H1 (cell line): ENCODE measurements around the gene RABEP2. TPM values are rescaled to one million over a fixed set of nuclear protein-coding genes. Genes with fewer than 3 reads are reported as not detected.

ENCODE experiments used
- CTCF ChIA-PET: fragments of 300-600 bp; sonication (Branson Sonifier 250); formaldehyde crosslinking; loops from one replicate; lab custom pipeline; 2021; ENCODE audit not compliant: partially characterized antibody; lab: Charles Lee
- POLR2A ChIA-PET: fragments of 300-600 bp; sonication (Branson Sonifier 250); formaldehyde crosslinking; loops from one replicate; lab custom pipeline; 2021; ENCODE audit warnings: inconsistent platforms; ENCODE audit not compliant: partially characterized antibody; lab: Charles Lee
- DNase-seq, 2 experiments: peaks; one replicate each; pipeline versions ENCODE4 v3.0.0 to v3.0.0-alpha.2; 2010 to 2022; ENCODE audit warnings: low spot score in 2 of 2, low read depth in 1 of 2, mixed read lengths in 1 of 2
- FAIRE-seq: peaks from 2 replicates; lab custom pipeline; 2011; peaks lifted over from hg19 to GRCh38; lab: Jason Lieb, UNC
- H2AFZ ChIP-seq: 2 replicates; pipeline ENCODE4 v1.8.1; 2012; ENCODE audit warnings: low read length, inconsistent platforms
- H2AK5ac ChIP-seq: 2 replicates; pipeline ENCODE4 v1.6.1; 2013; ENCODE audit warnings: low read depth, low read length
- H2BK120ac ChIP-seq: replicated peaks from 2 replicates; pipeline ENCODE3; 2013; ENCODE audit warnings: low read depth, low read length, inconsistent platforms
- H2BK12ac ChIP-seq: 2 replicates; pipeline ENCODE4 v1.6.1; 2013; ENCODE audit warnings: low read depth, low read length
- H2BK15ac ChIP-seq: 2 replicates; pipeline ENCODE4 v1.6.1; 2013; ENCODE audit warnings: low read length
- H2BK20ac ChIP-seq: 2 replicates; pipeline ENCODE4 v1.6.1; 2013; ENCODE audit warnings: low read length
- H2BK5ac ChIP-seq: 2 replicates; pipeline ENCODE4 v1.6.1; 2013; ENCODE audit warnings: low read depth, low read length
- H3K14ac ChIP-seq: 2 replicates; pipeline ENCODE4 v1.6.1; 2013; ENCODE audit warnings: inconsistent platforms; ENCODE audit not compliant: insufficient read length
- H3K18ac ChIP-seq: 2 replicates; pipeline ENCODE4 v1.6.1; 2013; ENCODE audit warnings: low read length; ENCODE audit errors: extremely low read depth
- H3K23ac ChIP-seq: 2 replicates; pipeline ENCODE4 v1.6.1; 2013; ENCODE audit warnings: inconsistent platforms; ENCODE audit not compliant: insufficient read length
- H3K23me2 ChIP-seq: 2 replicates; pipeline ENCODE4 v1.6.1; 2013; ENCODE audit warnings: low read depth, low read length
- H3K27ac ChIP-seq: 2 replicates; pipeline ENCODE4 v1.6.1; 2011; ENCODE audit warnings: low read depth, low read length, inconsistent platforms
- H3K27me3 ChIP-seq, 4 experiments: replicated peaks in 1 of 4; 1 replicate in 1 of 4; 2 replicates in 3 of 4; pipeline versions ENCODE4 v1.6.1 to v1.8.1; 2011 to 2013; ENCODE audit warnings: low read length in 3 of 4, mild to moderate bottlenecking in 3 of 4, inconsistent platforms in 2 of 4, mixed read lengths in 2 of 4, moderate library complexity in 1 of 4; ENCODE audit not compliant: control insufficient read depth in 3 of 4, insufficient read depth in 3 of 4; ENCODE audit errors: extremely low read depth in 1 of 4
- H3K36me3 ChIP-seq, 4 experiments: 2 replicates each; pipeline versions ENCODE4 v1.6.1 to v1.8.1; 2011 to 2013; ENCODE audit warnings: mild to moderate bottlenecking in 4 of 4, low read length in 3 of 4, moderate library complexity in 2 of 4, control low read depth in 1 of 4, inconsistent platforms in 1 of 4; ENCODE audit not compliant: insufficient read depth in 4 of 4, control insufficient read depth in 2 of 4
- H3K4ac ChIP-seq: replicated peaks from 2 replicates; pipeline ENCODE3; 2013; ENCODE audit warnings: low read length, low read depth, mixed read lengths, inconsistent platforms; ENCODE audit not compliant: insufficient read length
- H3K4me1 ChIP-seq, 4 experiments: replicated peaks in 1 of 4; 1 replicate in 1 of 4; 2 replicates in 3 of 4; pipeline versions ENCODE4 v1.6.1 to v1.8.1; 2011 to 2013; ENCODE audit warnings: low read length in 3 of 4, inconsistent platforms in 2 of 4, mixed read lengths in 1 of 4; ENCODE audit not compliant: insufficient read depth in 4 of 4, control insufficient read depth in 3 of 4
- H3K4me2 ChIP-seq, 2 experiments: 2 replicates each; pipeline versions ENCODE4 v1.6.1 to v1.8.1; 2011 to 2013; ENCODE audit warnings: low read depth in 2 of 2, low read length in 2 of 2, control low read depth in 1 of 2, inconsistent platforms in 1 of 2, mild to moderate bottlenecking in 1 of 2; ENCODE audit not compliant: insufficient read depth in 1 of 2
- H3K4me3 ChIP-seq, 4 experiments: fragments of 200-600, 300-600 bp in 1 of 4; sonication (generic), shearing (Covaris generic), sonication (Bioruptor Twin) in 1 of 4; 2 replicates each; pipeline versions ENCODE4 v1.5.1 to v1.8.1; 2011 to 2016; ENCODE audit warnings: low read length in 4 of 4, low read depth in 3 of 4, control low read depth in 2 of 4, inconsistent platforms in 2 of 4, mild to moderate bottlenecking in 2 of 4, mixed read lengths in 1 of 4, moderate library complexity in 1 of 4; ENCODE audit not compliant: insufficient read depth in 2 of 4; ENCODE audit errors: extremely low read depth in 1 of 4
- H3K56ac ChIP-seq: replicated peaks from 2 replicates; pipeline ENCODE3; 2013; ENCODE audit warnings: low read depth, mild to moderate bottlenecking, mixed read lengths, low read length, inconsistent platforms; ENCODE audit not compliant: insufficient read length
- H3K79me1 ChIP-seq: 2 replicates; pipeline ENCODE4 v1.6.1; 2013; ENCODE audit warnings: low read depth, low read length, control low read depth
- H3K79me2 ChIP-seq, 2 experiments: 2 replicates each; pipeline versions ENCODE4 v1.6.1 to v1.8.1; 2012 to 2013; ENCODE audit warnings: low read length in 2 of 2, mild to moderate bottlenecking in 2 of 2, inconsistent platforms in 1 of 2; ENCODE audit not compliant: insufficient read depth in 2 of 2, control insufficient read depth in 1 of 2
- H3K9ac ChIP-seq, 4 experiments: replicated peaks in 1 of 4; 1 replicate in 1 of 4; 2 replicates in 3 of 4; pipeline versions ENCODE4 v1.6.1 to v1.8.1; 2011 to 2013; ENCODE audit warnings: low read depth in 3 of 4, low read length in 3 of 4, control low read depth in 2 of 4, mild to moderate bottlenecking in 2 of 4, moderate library complexity in 2 of 4, inconsistent platforms in 1 of 4; ENCODE audit errors: extremely low read depth in 1 of 4
- H3K9me3 ChIP-seq, 2 experiments: 2 replicates each; pipeline versions ENCODE4 v1.6.1 to v1.8.1; 2012 to 2013; ENCODE audit warnings: mild to moderate bottlenecking in 2 of 2, moderate library complexity in 2 of 2, control low read depth in 1 of 2, inconsistent platforms in 1 of 2, low read depth in 1 of 2, low read length in 1 of 2, mixed read lengths in 1 of 2; ENCODE audit not compliant: insufficient read depth in 2 of 2
- H4K20me1 ChIP-seq, 2 experiments: replicated peaks in 1 of 2; 2 replicates each; pipeline versions ENCODE3 to v1.8.1; 2011 to 2013; ENCODE audit warnings: inconsistent platforms in 2 of 2, low read length in 2 of 2, mild to moderate bottlenecking in 1 of 2; ENCODE audit not compliant: insufficient read depth in 2 of 2, control insufficient read depth in 1 of 2
- H4K5ac ChIP-seq: 2 replicates; pipeline ENCODE4 v1.6.1; 2013; ENCODE audit warnings: low read length, low read depth, mixed read lengths, inconsistent platforms; ENCODE audit not compliant: insufficient read length
- H4K8ac ChIP-seq: 2 replicates; pipeline ENCODE4 v1.8.0; 2013; ENCODE audit warnings: mild to moderate bottlenecking, moderate library complexity, low read length, inconsistent platforms; ENCODE audit not compliant: insufficient read depth; ENCODE audit errors: extremely low read depth
- H4K91ac ChIP-seq: replicated peaks from 2 replicates; pipeline ENCODE3; 2013; ENCODE audit warnings: low read length, mixed read lengths, inconsistent platforms; ENCODE audit not compliant: insufficient read length
- CEBPB ChIP-seq: IDR thresholded peaks from 2 replicates; pipeline ENCODE4 v1.6.1; 2012; ENCODE audit warnings: low read depth, low read length
- EP300 ChIP-seq, 2 experiments: IDR thresholded peaks; 1 replicate in 1 of 2; 2 replicates in 1 of 2; pipeline ENCODE4 v1.6.1; 2011 to 2012; ENCODE audit warnings: low read depth in 2 of 2, low read length in 2 of 2, mild to moderate bottlenecking in 2 of 2, borderline replicate concordance in 1 of 2, inconsistent platforms in 1 of 2, moderate library complexity in 1 of 2
- HDAC2 ChIP-seq, 2 experiments: fragments of 300-600 bp in 1 of 2; sonication (generic) in 1 of 2; IDR thresholded peaks; 2 replicates each; pipeline ENCODE4 v1.6.1; 2011 to 2012; ENCODE audit warnings: low read depth in 2 of 2, low read length in 2 of 2, mild to moderate bottlenecking in 2 of 2, moderate library complexity in 2 of 2, borderline replicate concordance in 1 of 2, inconsistent platforms in 1 of 2
- JUND ChIP-seq: IDR thresholded peaks from 2 replicates; pipeline ENCODE4 v1.6.1; 2011; ENCODE audit warnings: mild to moderate bottlenecking, improper control_type of control experiment, low read length
- RXRA ChIP-seq: IDR thresholded peaks from 2 replicates; pipeline ENCODE4 v1.6.1; 2011; ENCODE audit warnings: low read depth, mild to moderate bottlenecking, low read length, moderate library complexity; ENCODE audit not compliant: insufficient read depth
- SIX5 ChIP-seq: IDR thresholded peaks from 2 replicates; pipeline ENCODE4 v1.6.1; 2011; ENCODE audit warnings: mild to moderate bottlenecking, low read depth, low read length
- SP1 ChIP-seq: IDR thresholded peaks from 2 replicates; pipeline ENCODE4 v1.6.1; 2011; ENCODE audit warnings: low read depth, low read length
- SP2 ChIP-seq: IDR thresholded peaks from 2 replicates; pipeline ENCODE4 v1.6.1; 2012; ENCODE audit warnings: mild to moderate bottlenecking, low read length, inconsistent platforms
- SUZ12 ChIP-seq: fragments of 200-600 bp; sonication (generic); IDR thresholded peaks from 2 replicates; pipeline ENCODE4 v1.6.1; 2012; ENCODE audit warnings: mild to moderate bottlenecking, inconsistent platforms, low read length, moderate library complexity, mixed read lengths
- TAF7 ChIP-seq: optimal IDR thresholded peaks from 2 replicates; pipeline ENCODE3; 2011; ENCODE audit warnings: low read depth, mild to moderate bottlenecking, inconsistent platforms, low read length, moderate library complexity, borderline replicate concordance
- WGBS, 2 experiments: shearing (Covaris generic) in 1 of 2; methylation state at CpG; one replicate each; pipeline versions ENCODE4 v1.1.6 to v1.1.7; 2013 to 2015; ENCODE audit warnings: low lambda C conversion rate in 2 of 2, mixed read lengths in 2 of 2, inconsistent platforms in 1 of 2, low coverage in 1 of 2, missing lambda C conversion rate in 1 of 2; ENCODE audit not compliant: insufficient replicate concordance in 2 of 2, insufficient coverage in 1 of 2, insufficient read length in 1 of 2; ENCODE audit errors: extremely low coverage in 1 of 2, missing lambda C conversion rate in 1 of 2; 5-methylcytosine and 5-hydroxymethylcytosine counted together
- polyA plus RNA-seq, 7 experiments: library from polyadenylated mRNA; depleted of rRNA in 3 of 7; stranded (reverse) in 5 of 7; unstranded in 2 of 7; fragments of >200 nt in 5 of 7; fragments of 200-250 nt in 2 of 7; gene quantifications; 1 replicate in 5 of 7; 2 replicates in 1 of 7; 4 replicates in 1 of 7; pipeline versions ENCODE4 v1.2.1 to v1.2.3, GENCODE V29; 2011 to 2013; ENCODE audit warnings: missing spikeins in 2 of 7, mixed read lengths in 2 of 7
- total RNA-seq: library from RNA; stranded (reverse); fragmentation: NEBNext Ultra II Directional; extraction: Animal tissue kit (Norgen Biotek cat#: 25700); gene quantifications from 2 replicates; pipeline ENCODE4 v1.2.1, GENCODE V29; 2021

RABEP2 gene
- total and polyA plus RNA-seq, 2 of the 8 experiments (the other 6 are each of a cell fraction or from before 2014, with no cell fraction given): 10.4 to 14.9 TPM

GRCh38 chr16:28913946-28914724 lies 10.9 kb downstream of the RABEP2 start:
- Histone ChIP-seq H4K20me1 (peaks cover 0 to 2% of the 10 kb centered on the region in 2 experiments), H4K5ac (no peak overlapping the region), H3K56ac (no peak overlapping the region), H2BK20ac (no peak overlapping the region), H3K27me3 (no peaks in the 10 kb centered on the region), H2BK5ac (no peak overlapping the region), H3K4me1 (no peaks in the 10 kb centered on the region), H2BK12ac (no peak overlapping the region), H3K36me3 (peaks cover 0 to 9% (median 3%) of the 10 kb centered on the region in 4 experiments; a peak in 3 of 8 replicates), H3K18ac (no peak overlapping the region), H3K79me1 (no peaks in the 10 kb centered on the region), H3K23me2 (no peaks in the 10 kb centered on the region), H3K27ac (no peak overlapping the region), H3K9me3 (no peaks in the 10 kb centered on the region), H3K4ac (no peak overlapping the region), H3K9ac (no peak overlapping the region), H2AFZ (no peak overlapping the region), H2BK15ac (no peak overlapping the region), H4K8ac (no peak overlapping the region; the same call in none of the 2 replicates), H4K91ac (no peak overlapping the region), H3K4me2 (no peak overlapping the region), H3K23ac (no peak overlapping the region), H3K79me2 (no peaks in the 10 kb centered on the region), H2BK120ac (no peak overlapping the region), H3K14ac (no peak overlapping the region), H3K4me3 (no peak overlapping the region), H2AK5ac (no peak overlapping the region)
- FAIRE-seq (no peak), DNase-seq (no peak)
- POLR2A ChIA-PET: interaction anchor here (0.9 to 1.7 kb wide), 6 partner anchors 8 to 60 kb away, joined by 3 to 5 read pairs (median 4); no protein-coding TSS in a partner anchor
- WGBS, 2 experiments: 91% methylated on average over 11 of the region's 29 CpGs; no CpG with 5 or more reads in 1 of the 2 experiments
- CTCF ChIA-PET: interaction anchor here (0.6 to 3.1 kb wide), 10 partner anchors 9 to 44 kb away, joined by 3 to 15 read pairs (median 4); no protein-coding TSS in a partner anchor
- TF ChIP-seq SP2: no peak
- TF ChIP-seq HDAC2 (IDR thresholded peaks at IDR 0.05; ENCODE audit: borderline replicate concordance in 1 of 2, low read depth in 2 of 2, low read length in 2 of 2): no peak
- no peak for TF ChIP-seq SP1
- no peak for TF ChIP-seq TAF7
- no peak for TF ChIP-seq EP300 (IDR thresholded peaks at IDR 0.05; ENCODE audit: borderline replicate concordance in 1 of 2, low read depth in 2 of 2, low read length in 2 of 2)
- TF ChIP-seq JUND: no peak
- TF ChIP-seq CEBPB: no peak
- no peak for TF ChIP-seq SUZ12
- TF ChIP-seq SIX5: no peak
- no peak for TF ChIP-seq RXRA
